Activated CD4-positive, alpha-beta T cell treated with anti-CD3 and anti-CD28 coated beads, Interleukin-2, amount 50 U/mL, for 48 hours (primary cell): ENCODE data around the gene UBASH3B.
A peak's percentile ranks its signal among the peaks of the same experiment; 100 is the strongest.
"Not testable (repeated sequence)": the region's sequence is repeated elsewhere in the genome, so short reads cannot be mapped to it uniquely, and the experiment has no call there.

ENCODE experiments used
- DNase-seq, 2 experiments: peaks; one replicate each; pipeline ENCODE4 v3.0.0-alpha.2; 2020

The UBASH3B gene

GRCh38 chr11:122655527-122656072, at the start of gene UBASH3B:
UBASH3B (plus strand) TSS chr11:122655722; CDS start chr11:122656050, 328 bp downstream.
- peak; percentile 72 to 79 for DNase-seq

GRCh38 chr11:122607162-122607561, 48.4 kb upstream of the UBASH3B start:
- DNase-seq: not testable (repeated sequence)

- no peak for DNase-seq
These were observed 43.2 kb upstream of the UBASH3B start for GRCh38 chr11:122612123-122612824.

GRCh38 chr11:122616718-122617117, 38.8 kb upstream of the UBASH3B start:
- DNase-seq: no peak

- DNase-seq: no peak
These were observed 38.2 kb upstream of the UBASH3B start for GRCh38 chr11:122617297-122617696.

GRCh38 chr11:122617926-122618325, 37.6 kb upstream of the UBASH3B start:
- DNase-seq: no peak

- no peak for DNase-seq
These were observed 36.6 kb upstream of the UBASH3B start for GRCh38 chr11:122618927-122619326.

GRCh38 chr11:122619757-122620156, 35.8 kb upstream of the UBASH3B start:
- no peak for DNase-seq

- not testable (repeated sequence) for DNase-seq
These were observed 30.0 kb upstream of the UBASH3B start for GRCh38 chr11:122625501-122625900.

- no peak for DNase-seq
These were observed 29.4 kb upstream of the UBASH3B start for GRCh38 chr11:122625976-122626665.

GRCh38 chr11:122627745-122628144, 27.8 kb upstream of the UBASH3B start:
- DNase-seq: no peak

GRCh38 chr11:122628810-122629555, 26.5 kb upstream of the UBASH3B start:
- peak; percentile 74 to 79 for DNase-seq

- DNase-seq: no peak
These were observed 23.2 kb upstream of the UBASH3B start for GRCh38 chr11:122632181-122632824.

GRCh38 chr11:122633219-122633829, 22.2 kb upstream of the UBASH3B start:
- DNase-seq: no peak

GRCh38 chr11:122634501-122634900, 21.0 kb upstream of the UBASH3B start:
- DNase-seq: no peak

- DNase-seq: no peak
These were observed 18.0 kb upstream of the UBASH3B start for GRCh38 chr11:122637541-122637940.

GRCh38 chr11:122642472-122642922, 13.0 kb upstream of the UBASH3B start:
- DNase-seq: no peak

- DNase-seq: no peak
These were observed 12.6 kb upstream of the UBASH3B start for GRCh38 chr11:122642971-122643370.

GRCh38 chr11:122645847-122646246, 9.7 kb upstream of the UBASH3B start:
- DNase-seq: no peak

GRCh38 chr11:122646549-122647340, 8.8 kb upstream of the UBASH3B start:
- DNase-seq: no peak

- DNase-seq: no peak
These were observed 7.7 kb upstream of the UBASH3B start for GRCh38 chr11:122647736-122648275.
